PFSK-1 (cell line): ENCODE data around the gene KHK.
A peak's percentile ranks its signal among the peaks of the same experiment; 100 is the strongest.

ENCODE experiments used
- FOXP2 ChIP-seq: optimal IDR thresholded peaks from 2 replicates; pipeline ENCODE3; 2011; ENCODE audit warnings: borderline replicate concordance, control low read depth, inconsistent platforms; ENCODE audit not compliant: insufficient read depth; ENCODE audit errors: extremely low read length, extremely low read depth
- POLR2AphosphoS5 ChIP-seq: IDR thresholded peaks from 2 replicates; pipeline ENCODE4 v1.6.1; 2012; ENCODE audit warnings: low read depth, mild to moderate bottlenecking, control low read depth, low read length, moderate library complexity
- REST ChIP-seq, 2 experiments: IDR thresholded peaks; 2 replicates each; pipeline versions ENCODE4 v1.6.1 to v1.8.0; 2011 to 2012; ENCODE audit warnings: low read depth in 2 of 2, low read length in 2 of 2, control low read depth in 1 of 2, inconsistent platforms in 1 of 2, mild to moderate bottlenecking in 1 of 2, moderate library complexity in 1 of 2; ENCODE audit not compliant: insufficient read depth in 1 of 2
- SIN3A ChIP-seq: IDR thresholded peaks from 2 replicates; pipeline ENCODE4 v1.6.1; 2012; ENCODE audit warnings: mild to moderate bottlenecking, low read length, moderate library complexity, borderline replicate concordance; ENCODE audit not compliant: insufficient read depth
- TAF1 ChIP-seq: IDR thresholded peaks from 2 replicates; pipeline ENCODE4 v1.6.1; 2012; ENCODE audit warnings: low read length, control low read depth, borderline replicate concordance; ENCODE audit not compliant: insufficient read depth

The KHK gene

GRCh38 chr2:27050281-27050995, 36.1 kb upstream of the KHK start:
- TF ChIP-seq FOXP2, result no peak
- 0 out of 4 replicates have a peak, but pooled peaks of 1 of the 2 experiments have one; percentile 30 for TF ChIP-seq REST (IDR thresholded peaks at IDR 0.05; ENCODE audit: insufficient read depth in 1 of 2, low read depth in 2 of 2, low read length in 2 of 2)
- no peak for TF ChIP-seq SIN3A
- TF ChIP-seq POLR2AphosphoS5, result no peak
- no peak for TF ChIP-seq TAF1

- TF ChIP-seq FOXP2 (no peak), REST (IDR thresholded peaks at IDR 0.05; ENCODE audit: insufficient read depth in 1 of 2, low read depth in 2 of 2, low read length in 2 of 2) (peak in 1 of 2 experiments; percentile 12; a peak in 1 of 4 replicates), POLR2AphosphoS5 (peak; percentile 86)
Observed at GRCh38 chr2:27050996-27051901, 35.3 kb upstream of the KHK start, which contains the start of gene AGBL5. Gene AGBL5, plus strand, starts transcription at chr2:27051668. Its CDS starts 1,291 bp downstream, at chr2:27052959.

- no peak for TF ChIP-seq SIN3A
- TF ChIP-seq POLR2AphosphoS5, result no peak
- TF ChIP-seq TAF1, result no peak
Observed at GRCh38 chr2:27051902-27052645, 34.5 kb upstream of the KHK start.

GRCh38 chr2:27053321-27053720, 33.3 kb upstream of the KHK start:
- no peak for TF ChIP-seq POLR2AphosphoS5

GRCh38 chr2:27053776-27054175, 32.8 kb upstream of the KHK start:
- TF ChIP-seq SIN3A (no peak), REST (IDR thresholded peaks at IDR 0.05; ENCODE audit: insufficient read depth in 1 of 2, low read depth in 2 of 2, low read length in 2 of 2) (no peak), POLR2AphosphoS5 (no peak), TAF1 (no peak), FOXP2 (no peak)
